ENCODE data around the gene PTPN7. TPM values are rescaled to one million over a fixed set of nuclear protein-coding genes. Genes with fewer than 3 reads are reported as not detected.

The PTPN7 gene
- total RNA-seq, 6 donors from 2014 or later, result 4.6 to 9.3 (median 7.7) TPM

DNA sequence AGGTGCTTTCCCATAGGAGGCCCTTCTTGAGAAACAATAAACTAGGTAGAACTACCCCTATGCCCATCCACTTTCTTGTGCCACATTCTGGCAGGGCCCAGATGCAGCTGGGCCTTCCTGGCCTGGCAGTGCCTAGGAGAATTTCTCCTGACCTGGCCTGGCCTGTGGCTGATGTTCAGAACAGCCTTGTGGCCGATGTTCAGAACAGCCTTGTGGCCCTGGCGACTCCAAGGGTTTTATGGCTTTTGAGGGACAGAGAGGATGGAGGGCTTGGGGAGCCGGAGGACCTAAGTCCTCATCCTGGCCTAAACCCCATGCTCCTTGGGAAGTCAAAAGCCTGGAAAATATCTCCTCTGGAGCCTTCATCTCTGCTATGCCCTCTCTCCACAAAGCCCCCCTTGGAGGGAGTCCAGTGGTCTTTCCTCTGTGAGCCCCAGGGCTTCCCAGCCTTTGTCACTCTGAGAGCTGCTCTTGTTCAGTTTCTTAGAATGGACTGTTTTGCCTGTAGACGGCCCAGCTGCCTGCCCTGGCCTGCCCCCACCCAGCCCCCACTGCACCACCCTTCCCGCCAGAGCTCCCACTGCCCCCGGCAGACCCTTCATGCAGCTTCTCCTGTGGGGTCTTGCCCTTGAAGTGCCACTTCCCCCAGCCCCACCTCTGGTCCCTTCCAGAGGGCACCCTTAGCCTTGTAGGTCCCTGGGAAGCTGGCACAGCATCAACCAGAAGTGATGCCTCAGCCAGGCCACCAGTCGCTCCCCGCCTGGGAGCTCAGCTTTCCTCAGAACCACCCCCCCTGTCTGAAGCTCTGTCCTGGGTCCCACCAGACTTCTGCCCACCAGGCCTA is 30.7 kb downstream of the PTPN7 start:
- Histone ChIP-seq H3K27me3 (no peaks in the 10 kb centered on the region), H3K4me1 (peaks cover 27 to 37% (median 28%) of the 10 kb centered on the region in 4 donors), H3K9me3 (no peaks in the 10 kb centered on the region), H3K27ac (peak overlapping the region in 2 of 4 donors; percentile 45 to 83), H3K4me3 (no peak overlapping the region), H3K36me3 (peaks cover 4 to 27% (median 22%) of the 10 kb centered on the region in 4 donors)
- DNase-seq (no peak), ATAC-seq (ENCODE audit: low FRiP score in 2 of 2) (no peak)
- TF ChIP-seq EP300 (IDR thresholded peaks at IDR 0.05), result no peak
- WGBS, 2 donors, result 66 to 87% methylated on average over 6 to 7 of the region's 8 CpGs

DNA sequence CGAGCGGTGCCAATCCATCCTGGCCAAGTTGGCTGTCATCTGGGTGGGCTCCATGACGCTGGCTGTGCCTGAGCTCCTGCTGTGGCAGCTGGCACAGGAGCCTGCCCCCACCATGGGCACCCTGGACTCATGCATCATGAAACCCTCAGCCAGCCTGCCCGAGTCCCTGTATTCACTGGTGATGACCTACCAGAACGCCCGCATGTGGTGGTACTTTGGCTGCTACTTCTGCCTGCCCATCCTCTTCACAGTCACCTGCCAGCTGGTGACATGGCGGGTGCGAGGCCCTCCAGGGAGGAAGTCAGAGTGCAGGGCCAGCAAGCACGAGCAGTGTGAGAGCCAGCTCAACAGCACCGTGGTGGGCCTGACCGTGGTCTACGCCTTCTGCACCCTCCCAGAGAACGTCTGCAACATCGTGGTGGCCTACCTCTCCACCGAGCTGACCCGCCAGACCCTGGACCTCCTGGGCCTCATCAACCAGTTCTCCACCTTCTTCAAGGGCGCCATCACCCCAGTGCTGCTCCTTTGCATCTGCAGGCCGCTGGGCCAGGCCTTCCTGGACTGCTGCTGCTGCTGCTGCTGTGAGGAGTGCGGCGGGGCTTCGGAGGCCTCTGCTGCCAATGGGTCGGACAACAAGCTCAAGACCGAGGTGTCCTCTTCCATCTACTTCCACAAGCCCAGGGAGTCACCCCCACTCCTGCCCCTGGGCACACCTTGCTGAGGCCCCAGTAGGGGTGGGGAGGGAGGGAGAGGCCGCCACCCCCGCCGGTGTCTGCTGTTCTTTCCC is 32.4 kb downstream of the PTPN7 start:
- Histone ChIP-seq H3K27me3 (no peaks in the 10 kb centered on the region), H3K4me3 (no peak overlapping the region), H3K27ac (no peak overlapping the region), H3K36me3 (peaks cover 0 to 11% (median 6%) of the 10 kb centered on the region in 4 donors), H3K9me3 (no peaks in the 10 kb centered on the region), H3K4me1 (peaks cover 16 to 26% (median 19%) of the 10 kb centered on the region in 4 donors)
- DNase-seq (peak in 1 of 2 donors; percentile 74), ATAC-seq (ENCODE audit: low FRiP score in 2 of 2) (no peak)
- TF ChIP-seq POLR2A (IDR thresholded peaks at IDR 0.05), result no peak
- TF ChIP-seq POLR2AphosphoS5 (IDR thresholded peaks at IDR 0.05), result no peak
- TF ChIP-seq, protein P1, sequence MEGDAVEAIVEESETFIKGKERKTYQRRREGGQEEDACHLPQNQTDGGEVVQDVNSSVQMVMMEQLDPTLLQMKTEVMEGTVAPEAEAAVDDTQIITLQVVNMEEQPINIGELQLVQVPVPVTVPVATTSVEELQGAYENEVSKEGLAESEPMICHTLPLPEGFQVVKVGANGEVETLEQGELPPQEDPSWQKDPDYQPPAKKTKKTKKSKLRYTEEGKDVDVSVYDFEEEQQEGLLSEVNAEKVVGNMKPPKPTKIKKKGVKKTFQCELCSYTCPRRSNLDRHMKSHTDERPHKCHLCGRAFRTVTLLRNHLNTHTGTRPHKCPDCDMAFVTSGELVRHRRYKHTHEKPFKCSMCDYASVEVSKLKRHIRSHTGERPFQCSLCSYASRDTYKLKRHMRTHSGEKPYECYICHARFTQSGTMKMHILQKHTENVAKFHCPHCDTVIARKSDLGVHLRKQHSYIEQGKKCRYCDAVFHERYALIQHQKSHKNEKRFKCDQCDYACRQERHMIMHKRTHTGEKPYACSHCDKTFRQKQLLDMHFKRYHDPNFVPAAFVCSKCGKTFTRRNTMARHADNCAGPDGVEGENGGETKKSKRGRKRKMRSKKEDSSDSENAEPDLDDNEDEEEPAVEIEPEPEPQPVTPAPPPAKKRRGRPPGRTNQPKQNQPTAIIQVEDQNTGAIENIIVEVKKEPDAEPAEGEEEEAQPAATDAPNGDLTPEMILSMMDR (IDR thresholded peaks at IDR 0.05), result no peak
- TF ChIP-seq EP300 (IDR thresholded peaks at IDR 0.05), result no peak
- 96 to 98% methylated on average over 17 to 26 of the region's 26 CpGs for WGBS, 2 donors

DNA sequence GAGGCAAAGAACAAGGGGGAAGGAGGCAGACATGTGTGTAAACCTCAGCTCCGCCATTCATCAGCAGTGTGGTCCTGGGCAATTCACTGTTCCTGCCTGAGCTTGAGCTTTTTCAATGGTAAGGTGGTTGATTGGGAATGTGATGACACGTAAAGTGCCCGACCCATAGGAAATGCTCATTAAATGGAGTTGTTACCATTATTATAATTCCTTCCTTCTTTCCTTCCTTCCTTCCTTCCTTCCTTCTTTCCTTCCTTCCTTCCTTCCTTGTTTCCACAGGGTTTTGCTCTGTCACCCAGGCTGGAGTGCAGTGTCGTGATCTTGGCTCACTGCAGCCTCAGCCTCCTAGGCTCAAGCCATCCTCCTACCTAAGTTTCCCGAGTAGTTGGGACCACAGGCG is 33.3 kb downstream of the PTPN7 start:
- peaks cover 8 to 21% (median 12%) of the 10 kb centered on the region in 4 donors for H3K4me1 ChIP-seq
- TF ChIP-seq POLR2AphosphoS5 (IDR thresholded peaks at IDR 0.05) (no peak), EP300 (IDR thresholded peaks at IDR 0.05) (no peak), POLR2A (IDR thresholded peaks at IDR 0.05) (no peak)
- TF ChIP-seq, protein P1 (IDR thresholded peaks at IDR 0.05), result no peak
- H3K9me3 ChIP-seq, result no peaks in the 10 kb centered on the region
- H3K27me3 ChIP-seq, result no peaks in the 10 kb centered on the region
- ATAC-seq (ENCODE audit: low FRiP score in 2 of 2) (no peak), DNase-seq (no peak)
- peaks cover 0 to 1% (median 0%) of the 10 kb centered on the region in 4 donors for H3K36me3 ChIP-seq
- no peak overlapping the region for H3K4me3 ChIP-seq
- H3K27ac ChIP-seq, result no peak overlapping the region
- WGBS, 2 donors, result 74 to 82% methylated on average over 6 of the region's 6 CpGs

DNA sequence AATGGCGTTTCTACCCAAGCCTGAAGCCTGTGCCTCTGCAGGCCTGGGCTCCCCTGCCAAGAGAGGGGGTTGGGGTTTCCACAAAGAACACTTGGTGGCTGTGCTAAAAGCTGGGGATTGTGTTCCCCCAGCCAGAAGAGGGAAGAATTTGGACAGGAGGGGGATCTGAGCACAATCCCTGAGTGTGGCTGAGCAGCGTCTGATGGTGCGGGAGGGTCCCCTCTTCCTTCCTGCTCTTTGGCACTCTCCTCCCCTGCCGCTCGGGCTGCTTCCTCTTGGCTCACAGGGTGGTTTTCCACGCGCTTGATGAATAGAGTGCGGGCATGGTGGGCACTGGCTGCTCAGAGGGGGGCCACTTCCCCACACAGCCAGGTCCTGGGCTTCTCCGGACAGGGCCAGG is 34.0 kb downstream of the PTPN7 start:
- ATAC-seq (ENCODE audit: low FRiP score in 2 of 2) (no peak), DNase-seq (no peak)
- Histone ChIP-seq H3K36me3 (no peaks in the 10 kb centered on the region), H3K27me3 (no peaks in the 10 kb centered on the region), H3K9me3 (no peaks in the 10 kb centered on the region), H3K4me1 (peaks cover 1 to 15% (median 5%) of the 10 kb centered on the region in 4 donors), H3K4me3 (no peak overlapping the region), H3K27ac (no peak overlapping the region)
- TF ChIP-seq POLR2AphosphoS5 (IDR thresholded peaks at IDR 0.05) (no peak), POLR2A (IDR thresholded peaks at IDR 0.05) (no peak), EP300 (IDR thresholded peaks at IDR 0.05) (no peak)
- TF ChIP-seq, protein P1 (IDR thresholded peaks at IDR 0.05), result no peak
- 19 to 34% methylated on average over 3 to 8 of the region's 9 CpGs for whole genome bisulfite sequencing, 2 donors

DNA sequence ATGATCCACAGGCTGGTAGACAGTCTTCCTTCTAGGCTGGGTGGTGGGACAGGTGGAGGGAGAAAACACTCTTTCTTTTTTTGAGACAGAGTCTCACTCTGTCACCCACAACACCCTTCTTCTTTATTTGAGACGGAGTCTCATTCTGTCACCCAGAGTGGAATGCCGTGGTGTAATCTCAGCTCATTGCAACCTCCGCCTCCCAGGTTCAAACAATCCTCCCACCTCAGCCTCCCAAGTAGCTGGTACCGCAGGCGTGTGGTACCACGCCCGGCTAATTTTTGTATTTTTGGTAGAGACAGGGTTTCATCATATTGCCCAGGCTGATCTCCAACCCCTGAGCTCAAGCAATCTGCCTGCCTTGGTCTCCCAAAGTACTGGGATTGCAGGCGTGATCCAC is 34.8 kb downstream of the PTPN7 start:
- DNase-seq (no peak), ATAC-seq (ENCODE audit: low FRiP score in 2 of 2) (no peak)
- Histone ChIP-seq H3K9me3 (no peaks in the 10 kb centered on the region), H3K36me3 (no peaks in the 10 kb centered on the region), H3K4me3 (no peak overlapping the region), H3K27ac (no peak overlapping the region), H3K4me1 (peaks cover 0 to 6% (median 2%) of the 10 kb centered on the region in 4 donors), H3K27me3 (no peaks in the 10 kb centered on the region)
- 94 to 97% methylated on average over 8 of the region's 8 CpGs for WGBS, 2 donors
- no peak for TF ChIP-seq POLR2AphosphoS5 (IDR thresholded peaks at IDR 0.05)
- TF ChIP-seq, protein P1 (IDR thresholded peaks at IDR 0.05), result no peak
- no peak for TF ChIP-seq EP300 (IDR thresholded peaks at IDR 0.05)
- no peak for TF ChIP-seq POLR2A (IDR thresholded peaks at IDR 0.05)
